SU-DHL-6 (cell line): Measurements from ENCODE around the gene ATL1.

Experiments
- EZH2phosphoT487 ChIP-seq: fragments of 200-600 bp; sonication (generic), shearing (Covaris generic); conservative IDR thresholded peaks from 2 replicates; pipeline ENCODE4 v1.6.1; 2018; ENCODE audit warnings: mild to moderate bottlenecking, antibody characterized with exemption, low read length, moderate library complexity, mixed read lengths
- TF ChIP-seq, protein P1 (sequence below): fragments of 200-600 bp; sonication (generic); IDR thresholded peaks from one replicate; pipeline ENCODE4 v1.5.1; 2017; ENCODE audit warnings: antibody characterized with exemption, mild to moderate bottlenecking, low read length, moderate library complexity; ENCODE audit not compliant: insufficient read depth, poor library complexity, severe bottlenecking

GRCh38 chr14:50670866-50671256, 110.9 kb downstream of the ATL1 start:
- TF ChIP-seq, protein P1, sequence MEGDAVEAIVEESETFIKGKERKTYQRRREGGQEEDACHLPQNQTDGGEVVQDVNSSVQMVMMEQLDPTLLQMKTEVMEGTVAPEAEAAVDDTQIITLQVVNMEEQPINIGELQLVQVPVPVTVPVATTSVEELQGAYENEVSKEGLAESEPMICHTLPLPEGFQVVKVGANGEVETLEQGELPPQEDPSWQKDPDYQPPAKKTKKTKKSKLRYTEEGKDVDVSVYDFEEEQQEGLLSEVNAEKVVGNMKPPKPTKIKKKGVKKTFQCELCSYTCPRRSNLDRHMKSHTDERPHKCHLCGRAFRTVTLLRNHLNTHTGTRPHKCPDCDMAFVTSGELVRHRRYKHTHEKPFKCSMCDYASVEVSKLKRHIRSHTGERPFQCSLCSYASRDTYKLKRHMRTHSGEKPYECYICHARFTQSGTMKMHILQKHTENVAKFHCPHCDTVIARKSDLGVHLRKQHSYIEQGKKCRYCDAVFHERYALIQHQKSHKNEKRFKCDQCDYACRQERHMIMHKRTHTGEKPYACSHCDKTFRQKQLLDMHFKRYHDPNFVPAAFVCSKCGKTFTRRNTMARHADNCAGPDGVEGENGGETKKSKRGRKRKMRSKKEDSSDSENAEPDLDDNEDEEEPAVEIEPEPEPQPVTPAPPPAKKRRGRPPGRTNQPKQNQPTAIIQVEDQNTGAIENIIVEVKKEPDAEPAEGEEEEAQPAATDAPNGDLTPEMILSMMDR = no peak
- TF ChIP-seq EZH2phosphoT487 = no peak
